ENCODE results near the gene TRIM66.

The TRIM66 gene

GRCh38 chr11:8581300-8581699 is 101.2 kb downstream of the TRIM66 start:
- DNase-seq (ENCODE audit: low spot score in 2 of 2) (no peak), ATAC-seq (replicated peaks; ENCODE audit: extremely low read depth, poor library complexity, severe bottlenecking) (no peak)
- H3K27ac Mint-ChIP-seq (ENCODE audit: low read depth), result no peak overlapping the region
- no peak overlapping the region for H3K4me3 Mint-ChIP-seq
- peaks cover 5% of the 10 kb centered on the region for H3K9me3 Mint-ChIP-seq
- H3K27me3 Mint-ChIP-seq, result peaks cover 25% of the 10 kb centered on the region
- H3K4me1 Mint-ChIP-seq, result no peaks in the 10 kb centered on the region
- H3K36me3 Mint-ChIP-seq (ENCODE audit: insufficient read depth), result no peaks in the 10 kb centered on the region

- H3K36me3 Mint-ChIP-seq (ENCODE audit: insufficient read depth), result no peaks in the 10 kb centered on the region
- no peak overlapping the region for H3K27ac Mint-ChIP-seq (ENCODE audit: low read depth)
- H3K4me1 Mint-ChIP-seq, result no peaks in the 10 kb centered on the region
- DNase-seq (ENCODE audit: low spot score in 2 of 2) (no peak), ATAC-seq (replicated peaks; ENCODE audit: extremely low read depth, poor library complexity, severe bottlenecking) (no peak)
- peaks cover 5% of the 10 kb centered on the region for H3K9me3 Mint-ChIP-seq
- no peak overlapping the region for H3K4me3 Mint-ChIP-seq
- H3K27me3 Mint-ChIP-seq, result peaks cover 20% of the 10 kb centered on the region
Measured at GRCh38 chr11:8577791-8578581, 104.5 kb downstream of the TRIM66 start.

GRCh38 chr11:8574798-8575197 is 107.7 kb downstream of the TRIM66 start:
- Mint-ChIP-seq H3K9me3 (peaks cover 2% of the 10 kb centered on the region), H3K4me3 (no peak overlapping the region), H3K27me3 (peaks cover 4% of the 10 kb centered on the region), H3K36me3 (ENCODE audit: insufficient read depth) (peaks cover 4% of the 10 kb centered on the region), H3K4me1 (no peaks in the 10 kb centered on the region), H3K27ac (ENCODE audit: low read depth) (no peak overlapping the region)
- ATAC-seq (replicated peaks; ENCODE audit: extremely low read depth, poor library complexity, severe bottlenecking) (no peak), DNase-seq (ENCODE audit: low spot score in 2 of 2) (no peak)

GRCh38 chr11:8573777-8574176 is 108.7 kb downstream of the TRIM66 start:
- no peak for DNase-seq (ENCODE audit: low spot score in 2 of 2)
- H3K4me1 Mint-ChIP-seq, result no peaks in the 10 kb centered on the region
- ATAC-seq (replicated peaks; ENCODE audit: extremely low read depth, poor library complexity, severe bottlenecking), result no peak
- H3K36me3 Mint-ChIP-seq (ENCODE audit: insufficient read depth), result peaks cover 4% of the 10 kb centered on the region
- no peaks in the 10 kb centered on the region for H3K9me3 Mint-ChIP-seq
- H3K4me3 Mint-ChIP-seq, result no peak overlapping the region
- no peak overlapping the region for H3K27ac Mint-ChIP-seq (ENCODE audit: low read depth)
- H3K27me3 Mint-ChIP-seq, result no peaks in the 10 kb centered on the region

GRCh38 chr11:8567602-8568198 is 114.8 kb downstream of the TRIM66 start:
- H3K36me3 Mint-ChIP-seq (ENCODE audit: insufficient read depth), result peaks cover 4% of the 10 kb centered on the region
- no peak for DNase-seq (ENCODE audit: low spot score in 2 of 2)
- no peak overlapping the region for H3K27ac Mint-ChIP-seq (ENCODE audit: low read depth)
- no peak for ATAC-seq (replicated peaks; ENCODE audit: extremely low read depth, poor library complexity, severe bottlenecking)
- peaks cover 36% of the 10 kb centered on the region for H3K27me3 Mint-ChIP-seq
- H3K9me3 Mint-ChIP-seq, result no peaks in the 10 kb centered on the region
- H3K4me1 Mint-ChIP-seq, result no peaks in the 10 kb centered on the region
- no peak overlapping the region for H3K4me3 Mint-ChIP-seq

GRCh38 chr11:8566613-8567210 is 115.8 kb downstream of the TRIM66 start:
- Mint-ChIP-seq H3K27me3 (peaks cover 46% of the 10 kb centered on the region), H3K27ac (ENCODE audit: low read depth) (no peak overlapping the region), H3K36me3 (ENCODE audit: insufficient read depth) (peaks cover 4% of the 10 kb centered on the region), H3K4me1 (no peaks in the 10 kb centered on the region), H3K9me3 (no peaks in the 10 kb centered on the region), H3K4me3 (no peak overlapping the region)
- no peak for ATAC-seq (replicated peaks; ENCODE audit: extremely low read depth, poor library complexity, severe bottlenecking)
- no peak for DNase-seq (ENCODE audit: low spot score in 2 of 2)

- Mint-ChIP-seq H3K27ac (ENCODE audit: low read depth) (no peak overlapping the region), H3K4me1 (no peaks in the 10 kb centered on the region), H3K4me3 (no peak overlapping the region), H3K36me3 (ENCODE audit: insufficient read depth) (no peaks in the 10 kb centered on the region), H3K27me3 (peaks cover 56% of the 10 kb centered on the region), H3K9me3 (no peaks in the 10 kb centered on the region)
- DNase-seq (ENCODE audit: low spot score in 2 of 2) (no peak), ATAC-seq (replicated peaks; ENCODE audit: extremely low read depth, poor library complexity, severe bottlenecking) (no peak)
Measured at GRCh38 chr11:8564526-8564925, 117.9 kb downstream of the TRIM66 start.
